Upper lobe of left lung (tissue), 4 donors: ENCODE measurements around the gene EPHA4.

Source experiments
- EP300 ChIP-seq, 4 donors: sonication (generic); formaldehyde crosslinking; IDR thresholded peaks; one replicate each; pipeline ENCODE4 v1.5.1; 2017; ENCODE audit warnings: antibody characterized with exemption in 4 of 4, control low read depth in 2 of 4
- POLR2AphosphoS5 ChIP-seq, 2 donors: sonication (generic); formaldehyde crosslinking; IDR thresholded peaks; one replicate each; pipeline ENCODE4 v1.5.1; 2017; ENCODE audit warnings: antibody characterized with exemption in 2 of 2

DNA sequence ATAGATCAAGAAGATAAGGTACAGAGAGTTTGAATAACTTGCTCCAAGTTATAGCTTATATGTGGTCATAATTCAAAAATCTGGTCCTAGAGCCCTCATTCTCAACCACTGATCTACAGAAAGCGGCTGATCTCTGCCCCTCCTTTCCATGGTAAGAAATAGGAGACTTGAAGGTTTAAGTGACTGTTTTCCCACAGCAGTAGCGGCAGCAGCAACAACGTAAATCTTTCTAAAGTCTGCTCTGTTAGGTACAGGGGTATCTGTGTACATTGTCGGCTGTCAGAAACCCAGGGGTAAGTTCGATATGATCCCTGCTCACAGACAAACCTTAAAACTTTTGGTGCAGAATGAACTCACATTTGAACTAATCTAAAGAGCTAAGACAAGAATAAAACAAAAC, 105.4 kb downstream of the EPHA4 start:
- TF ChIP-seq POLR2AphosphoS5 (IDR thresholded peaks at IDR 0.05) = no peak
- no peak for TF ChIP-seq EP300 (IDR thresholded peaks at IDR 0.05)
